CD14-positive monocyte (primary cell): ENCODE results near the gene REEP3. TPM values are rescaled to one million over a fixed set of nuclear protein-coding genes. Genes with fewer than 3 reads are reported as not detected.
"Not testable (repeated sequence)": the region's sequence is repeated elsewhere in the genome, so short reads cannot be mapped to it uniquely, and the experiment has no call there.

ENCODE experiments used
- DNase-seq, 3 donors: peaks; one replicate each; pipeline ENCODE4 v3.0.0-alpha.2; 2011 to 2022
- H2AFZ ChIP-seq: 2 replicates; pipeline ENCODE4 v1.6.0; 2012; ENCODE audit warnings: mild to moderate bottlenecking, low read depth, low read length, inconsistent platforms; ENCODE audit not compliant: insufficient read depth, poor library complexity, severe bottlenecking
- H3K27ac ChIP-seq, 2 donors: 1 replicate in 1 of 2; 2 replicates in 1 of 2; pipeline ENCODE4 v1.5.1; 2012 to 2013; ENCODE audit warnings: low read length in 2 of 2, control low read depth in 1 of 2, inconsistent platforms in 1 of 2, low read depth in 1 of 2, mild to moderate bottlenecking in 1 of 2
- H3K27me3 ChIP-seq, 2 donors: one replicate each; pipeline versions ENCODE4 v1.6.0 to v1.6.1; 2011 to 2013; ENCODE audit warnings: low read length in 2 of 2; ENCODE audit not compliant: control insufficient read depth in 2 of 2, insufficient read depth in 2 of 2
- H3K36me3 ChIP-seq, 2 donors: replicated peaks in 1 of 2; 1 replicate in 1 of 2; 2 replicates in 1 of 2; pipeline versions ENCODE4 v1.5.1 to v1.6.1; 2012 to 2013; ENCODE audit warnings: low read length in 2 of 2, control low read depth in 1 of 2, inconsistent platforms in 1 of 2, mild to moderate bottlenecking in 1 of 2; ENCODE audit not compliant: insufficient read depth in 2 of 2, control insufficient read depth in 1 of 2
- H3K4me1 ChIP-seq, 2 donors: 1 replicate in 1 of 2; 2 replicates in 1 of 2; pipeline versions ENCODE4 v1.5.1 to v1.6.1; 2012 to 2013; ENCODE audit warnings: low read length in 2 of 2, control low read depth in 1 of 2, inconsistent platforms in 1 of 2, mild to moderate bottlenecking in 1 of 2, moderate library complexity in 1 of 2; ENCODE audit not compliant: insufficient read depth in 2 of 2, control insufficient read depth in 1 of 2
- H3K4me2 ChIP-seq: replicated peaks from 2 replicates; pipeline ENCODE3; 2012; ENCODE audit warnings: low read length, moderate library complexity, mild to moderate bottlenecking; ENCODE audit not compliant: poor library complexity, severe bottlenecking; ENCODE audit errors: extremely low read depth
- H3K4me3 ChIP-seq, 3 experiments: fragments of 200-600 bp in 1 of 3; sonication (generic) in 1 of 3; replicated peaks in 1 of 3; 1 replicate in 2 of 3; 2 replicates in 1 of 3; pipeline ENCODE4 v1.5.1; 2011 to 2013; ENCODE audit warnings: low read length in 3 of 3, mild to moderate bottlenecking in 3 of 3, control low read depth in 2 of 3, low read depth in 2 of 3, inconsistent platforms in 1 of 3, moderate library complexity in 1 of 3
- H3K79me2 ChIP-seq: 2 replicates; pipeline ENCODE4 v1.6.0; 2012; ENCODE audit warnings: mild to moderate bottlenecking, control low read depth, inconsistent platforms, low read length, moderate library complexity; ENCODE audit not compliant: insufficient read depth
- H3K9ac ChIP-seq: 2 replicates; pipeline ENCODE4 v1.6.0; 2017; ENCODE audit warnings: low read length, mild to moderate bottlenecking; ENCODE audit not compliant: insufficient read depth, poor library complexity, severe bottlenecking
- H3K9me3 ChIP-seq, 2 donors: replicated peaks in 1 of 2; 1 replicate in 1 of 2; 2 replicates in 1 of 2; pipeline versions ENCODE4 v1.5.1 to v1.6.1; 2012 to 2013; ENCODE audit warnings: low read length in 2 of 2, control low read depth in 1 of 2; ENCODE audit not compliant: control insufficient read depth in 1 of 2, insufficient read depth in 1 of 2
- H4K20me1 ChIP-seq: 2 replicates; pipeline ENCODE4 v1.6.0; 2012; ENCODE audit warnings: mild to moderate bottlenecking, low read length, control low read depth, moderate library complexity; ENCODE audit not compliant: insufficient read depth
- H3K27ac Mint-ChIP-seq, 7 donors: one replicate each; pipeline ENCODE4 v1.8.0; 2020; ENCODE audit warnings: mild to moderate bottlenecking in 7 of 7, mixed read lengths in 7 of 7, moderate library complexity in 6 of 7, inconsistent platforms in 2 of 7
- H3K27me3 Mint-ChIP-seq, 3 donors: one replicate each; pipeline ENCODE4 v1.8.0; 2021 to 2022; ENCODE audit warnings: low read depth in 3 of 3, mild to moderate bottlenecking in 3 of 3, mixed read lengths in 3 of 3, moderate library complexity in 3 of 3, inconsistent platforms in 1 of 3
- H3K36me3 Mint-ChIP-seq, 2 donors: one replicate each; pipeline ENCODE4 v1.8.0; 2020; ENCODE audit warnings: mixed read lengths in 2 of 2, inconsistent platforms in 1 of 2, mild to moderate bottlenecking in 1 of 2
- H3K4me1 Mint-ChIP-seq: one replicate; pipeline ENCODE4 v1.8.0; 2020; ENCODE audit warnings: mild to moderate bottlenecking, mixed read lengths
- H3K4me3 Mint-ChIP-seq, 2 donors: one replicate each; pipeline ENCODE4 v1.8.0; 2020; ENCODE audit warnings: mild to moderate bottlenecking in 2 of 2, mixed read lengths in 2 of 2, moderate library complexity in 1 of 2
- H3K9me3 Mint-ChIP-seq, 7 donors: one replicate each; pipeline ENCODE4 v1.8.0; 2020 to 2022; ENCODE audit warnings: mixed read lengths in 7 of 7, mild to moderate bottlenecking in 6 of 7, moderate library complexity in 6 of 7, inconsistent platforms in 2 of 7
- CTCF ChIP-seq: fragments of 200-600 bp; IDR thresholded peaks from one replicate; pipeline ENCODE4 v1.8.0; 2022; ENCODE audit warnings: antibody characterized with exemption, mild to moderate bottlenecking
- WGBS: methylation state at CpG from one replicate; pipeline ENCODE4 v1.1.5; 2013; ENCODE audit warnings: missing lambda C conversion rate; ENCODE audit not compliant: insufficient coverage; 5-methylcytosine and 5-hydroxymethylcytosine counted together
- intact Hi-C, 2 donors: fragments of 100-400 bp; cut with micrococcal nuclease; formaldehyde crosslinking; loops; one replicate each; pipeline versions ENCODE4 v1.15.0 to v1.15.1; 2023
- polyA plus RNA-seq, 3 donors: library from polyadenylated mRNA; depleted of rRNA in 1 of 3; unstranded in 2 of 3; stranded (reverse) in 1 of 3; fragments of 300-500 nt in 2 of 3; fragments of >200 nt in 1 of 3; fragmentation: Illumina TruSeq in 2 of 3; gene quantifications; 1 replicate in 2 of 3; 2 replicates in 1 of 3; pipeline ENCODE4 v1.2.3, GENCODE V29; 2012 to 2021

Gene REEP3
- polyA plus RNA-seq, 3 donors: 9.1 to 17.7 (median 17.7) TPM

DNA sequence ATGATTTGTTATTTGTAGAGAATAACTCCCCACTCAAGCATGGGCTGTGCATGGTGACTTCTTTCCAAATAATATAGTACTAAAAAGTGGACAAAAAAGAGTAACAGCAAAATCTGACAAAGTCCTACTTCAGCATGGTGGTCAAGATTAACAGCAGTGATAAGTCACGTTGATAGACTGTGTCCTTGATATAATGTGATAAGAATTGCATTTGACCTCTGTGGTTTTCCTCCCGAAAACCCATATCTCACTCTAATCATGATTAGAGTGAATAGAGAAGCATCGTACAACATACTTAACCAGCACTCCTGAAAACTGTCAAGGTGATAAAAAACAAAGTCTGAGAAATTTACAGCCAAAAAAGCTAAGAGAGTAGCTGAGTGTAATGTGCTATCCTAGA lies 42.4 kb downstream of the REEP3 start:
- H3K4me3 Mint-ChIP-seq: no peak overlapping the region
- H3K4me1 ChIP-seq: no peaks in the 10 kb centered on the region
- no peak overlapping the region for H3K27ac ChIP-seq
- H3K36me3 ChIP-seq: peaks cover under 1 to 3% of the 10 kb centered on the region in 2 donors
- H3K27me3 Mint-ChIP-seq: peaks cover 0 to 2% (median 0%) of the 10 kb centered on the region in 3 donors
- peaks cover 9 to 13% of the 10 kb centered on the region in 2 donors for H3K36me3 Mint-ChIP-seq
- no peak overlapping the region for H2AFZ ChIP-seq
- H3K4me3 ChIP-seq: no peak overlapping the region
- peaks cover under 1% of the 10 kb centered on the region for H4K20me1 ChIP-seq
- H3K9ac ChIP-seq: no peak overlapping the region
- H3K9me3 Mint-ChIP-seq: peaks cover 0 to 3% (median 0%) of the 10 kb centered on the region in 7 donors
- no peak for DNase-seq
- H3K27ac Mint-ChIP-seq: no peak overlapping the region
- peaks cover 25% of the 10 kb centered on the region for H3K79me2 ChIP-seq
- intact Hi-C loops: no loop called here
- H3K4me2 ChIP-seq: no peak overlapping the region
- H3K9me3 ChIP-seq: no peaks in the 10 kb centered on the region
- no peak for TF ChIP-seq CTCF
- no CpG with 5 or more reads among the region's 3 CpGs for WGBS
- no peaks in the 10 kb centered on the region for H3K4me1 Mint-ChIP-seq
- H3K27me3 ChIP-seq: no peaks in the 10 kb centered on the region

- H3K9me3 Mint-ChIP-seq, H3K9ac ChIP-seq, H3K27ac Mint-ChIP-seq, H3K4me3 Mint-ChIP-seq, DNase-seq, H3K36me3 ChIP-seq, H3K27ac ChIP-seq, intact Hi-C loops, H2AFZ ChIP-seq, H3K27me3 Mint-ChIP-seq, H3K4me2 ChIP-seq, H4K20me1 ChIP-seq, H3K4me1 ChIP-seq, H3K9me3 ChIP-seq, H3K27me3 ChIP-seq, H3K4me1 Mint-ChIP-seq, H3K4me3 ChIP-seq: not testable (repeated sequence)
- peaks cover 19% of the 10 kb centered on the region for H3K79me2 ChIP-seq
- H3K36me3 Mint-ChIP-seq: peaks cover 11 to 14% of the 10 kb centered on the region in 2 donors
- 82% methylated on average over 3 of the region's 3 CpGs for WGBS
Observed at GRCh38 chr10:63564731-63565130, 43.5 kb downstream of the REEP3 start.
